Stimulated activated naive CD8-positive, alpha-beta T cell treated with anti-CD3 and anti-CD28 coated beads, Interleukin-15, Interleukin-2, amounts not matched to agents 100 ng/mL and 50 ng/mL, for 24 hours (primary cell): ENCODE results near the gene C2CD2L.

Experiments used
- H3K27ac Mint-ChIP-seq: one replicate; pipeline ENCODE4 v1.8.0; 2021; ENCODE audit warnings: mild to moderate bottlenecking, mixed read lengths
- H3K27me3 Mint-ChIP-seq: one replicate; pipeline ENCODE4 v1.8.0; 2021; ENCODE audit warnings: mixed read lengths
- H3K36me3 Mint-ChIP-seq: one replicate; pipeline ENCODE4 v1.8.0; 2021; ENCODE audit warnings: low read depth, mixed read lengths
- H3K4me1 Mint-ChIP-seq: one replicate; pipeline ENCODE4 v1.8.0; 2021; ENCODE audit warnings: low read depth, mixed read lengths
- H3K4me3 Mint-ChIP-seq: one replicate; pipeline ENCODE4 v1.8.0; 2021; ENCODE audit warnings: mild to moderate bottlenecking, mixed read lengths
- H3K9me3 Mint-ChIP-seq: one replicate; pipeline ENCODE4 v1.8.0; 2021; ENCODE audit warnings: mixed read lengths

C2CD2L gene

DNA sequence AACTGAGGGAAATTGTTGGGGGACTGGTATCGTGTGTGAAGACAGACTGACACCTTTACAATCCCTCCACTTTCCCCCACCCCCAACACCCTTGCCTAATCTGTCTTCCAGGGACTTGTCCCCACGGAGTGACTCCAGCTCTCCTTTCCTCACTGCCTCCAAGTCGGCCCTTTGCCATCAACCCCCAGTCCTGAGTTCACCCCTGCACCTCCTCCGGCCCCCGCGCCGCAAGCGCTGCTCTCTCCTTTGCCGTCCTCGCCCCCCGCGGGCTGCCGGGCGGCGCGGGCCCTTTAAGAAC is 41.5 kb downstream of the C2CD2L start:
- peak overlapping the region; percentile 68 for H3K4me3 Mint-ChIP-seq
- H3K27me3 Mint-ChIP-seq, result peaks cover 46% of the 10 kb centered on the region
- no peak overlapping the region for H3K27ac Mint-ChIP-seq
- no peaks in the 10 kb centered on the region for H3K9me3 Mint-ChIP-seq
- peaks cover 13% of the 10 kb centered on the region for H3K4me1 Mint-ChIP-seq
- no peaks in the 10 kb centered on the region for H3K36me3 Mint-ChIP-seq

DNA sequence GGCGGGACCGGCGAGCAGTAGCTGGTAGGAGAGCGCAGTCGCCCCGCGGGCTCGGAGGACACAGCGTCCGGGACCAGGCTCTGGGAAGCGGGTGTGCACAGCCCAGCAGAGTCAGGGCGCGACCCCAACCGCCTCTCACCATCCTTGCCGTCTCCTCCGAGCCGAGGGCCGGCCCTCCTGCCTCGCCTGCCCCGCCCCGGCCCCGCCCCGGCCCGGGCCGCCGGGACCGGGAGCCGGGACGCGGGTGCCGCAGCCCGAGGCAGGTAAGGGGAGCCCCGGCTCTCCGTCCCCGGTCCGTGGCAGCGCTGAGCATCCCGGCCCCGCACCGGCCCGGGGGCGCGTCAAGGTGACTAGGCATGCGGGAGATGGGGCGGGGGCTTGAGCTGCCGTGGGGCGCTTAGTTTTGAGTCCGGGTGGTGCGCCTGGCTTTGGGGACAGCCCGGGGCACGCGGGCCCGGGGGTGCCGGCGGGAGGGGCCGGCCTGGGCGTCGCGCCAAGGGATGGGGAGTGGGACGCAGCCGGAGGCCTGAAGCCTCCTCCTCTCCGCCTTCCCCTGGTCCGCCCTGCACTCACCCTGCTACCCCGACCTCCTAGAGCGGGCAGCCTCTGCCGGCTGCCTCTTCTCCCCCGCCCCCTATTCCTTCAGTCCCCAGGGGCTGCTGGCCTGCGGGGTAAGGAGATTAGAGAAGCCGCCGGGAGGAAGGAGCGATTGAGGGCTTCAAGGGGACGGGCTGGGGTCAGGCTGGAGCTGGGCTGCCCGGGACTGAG is 42.1 kb downstream of the C2CD2L start, which contains the start of gene ABCG4:
Gene ABCG4 (plus strand): TSS at position 35 of the 768 bp plus-strand sequence. CDS start 914 bp downstream, outside the sequence.
- Mint-ChIP-seq H3K36me3 (no peaks in the 10 kb centered on the region), H3K4me3 (peak within 1 kb of the TSS; percentile 68), H3K9me3 (no peaks in the 10 kb centered on the region), H3K27me3 (peaks cover 45% of the 10 kb centered on the region), H3K4me1 (peaks cover 13% of the 10 kb centered on the region), H3K27ac (no peak within 1 kb of the TSS)

DNA sequence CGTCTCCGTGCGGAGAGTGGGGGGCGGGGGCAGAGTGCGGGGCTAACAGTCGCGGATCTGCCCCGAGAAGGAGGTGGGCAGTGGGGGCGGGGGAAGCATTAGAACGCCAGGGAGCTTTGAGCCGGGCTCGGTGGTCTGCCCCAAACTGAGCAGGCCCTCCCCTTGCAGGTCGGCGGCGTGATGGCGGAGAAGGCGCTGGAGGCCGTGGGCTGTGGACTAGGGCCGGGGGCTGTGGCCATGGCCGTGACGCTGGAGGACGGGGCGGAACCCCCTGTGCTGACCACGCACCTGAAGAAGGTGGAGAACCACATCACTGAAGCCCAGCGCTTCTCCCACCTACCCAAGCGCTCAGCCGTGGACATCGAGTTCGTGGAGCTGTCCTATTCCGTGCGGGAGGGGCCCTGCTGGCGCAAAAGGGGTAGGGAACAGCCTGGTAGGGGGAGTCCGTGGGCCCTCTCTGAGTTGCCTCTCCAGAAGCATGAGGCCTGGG is 42.7 kb downstream of the C2CD2L start:
- Mint-ChIP-seq H3K9me3 (no peaks in the 10 kb centered on the region), H3K4me3 (no peak overlapping the region), H3K36me3 (no peaks in the 10 kb centered on the region), H3K27me3 (peaks cover 45% of the 10 kb centered on the region), H3K4me1 (peaks cover 13% of the 10 kb centered on the region), H3K27ac (no peak overlapping the region)

DNA sequence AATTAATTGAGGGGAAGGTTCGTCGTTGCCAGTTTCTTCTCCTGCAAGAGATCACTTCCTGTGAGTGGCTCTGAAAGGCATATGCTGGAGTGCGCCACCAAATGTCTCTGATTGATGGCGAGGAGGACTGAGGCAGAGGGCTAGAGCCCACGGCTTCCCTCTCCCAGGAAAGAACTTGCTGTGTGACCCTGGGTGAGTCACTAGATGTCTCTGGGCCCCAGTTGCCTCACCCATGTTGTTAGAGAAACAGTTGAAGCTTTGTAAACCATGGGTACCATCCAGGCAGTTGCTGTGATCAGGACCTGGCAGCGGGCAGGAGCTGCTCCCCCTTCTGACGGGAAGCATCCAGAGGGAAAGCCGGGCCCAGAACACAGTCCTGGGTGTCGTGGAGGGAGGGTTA is 44.9 kb downstream of the C2CD2L start:
- Mint-ChIP-seq H3K4me3 (no peak overlapping the region), H3K27ac (no peak overlapping the region), H3K4me1 (peaks cover 13% of the 10 kb centered on the region), H3K36me3 (no peaks in the 10 kb centered on the region), H3K9me3 (no peaks in the 10 kb centered on the region), H3K27me3 (peaks cover 31% of the 10 kb centered on the region)

DNA sequence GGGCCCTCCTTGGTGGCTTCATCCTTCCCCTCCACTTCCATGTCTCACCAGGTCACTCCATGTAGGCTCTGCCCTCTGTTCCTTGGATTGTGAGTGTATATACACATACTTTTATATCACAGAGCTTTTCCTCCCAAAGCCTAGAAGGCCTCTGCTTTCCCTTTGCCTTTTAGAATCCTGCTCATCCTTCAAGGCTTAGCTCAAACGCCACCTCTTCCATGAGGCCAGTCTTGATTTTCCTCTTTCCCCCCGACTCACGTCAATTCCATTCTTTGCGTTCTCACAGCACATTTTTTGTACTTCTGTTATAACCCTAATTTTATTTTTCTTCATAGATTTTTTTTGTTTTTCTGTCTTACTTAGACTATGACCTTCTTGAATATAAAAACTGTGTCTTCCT is 45.5 kb downstream of the C2CD2L start:
- Mint-ChIP-seq H3K27me3 (peaks cover 25% of the 10 kb centered on the region), H3K27ac (no peak overlapping the region), H3K9me3 (no peaks in the 10 kb centered on the region), H3K4me3 (no peak overlapping the region), H3K4me1 (peaks cover 12% of the 10 kb centered on the region), H3K36me3 (no peaks in the 10 kb centered on the region)

DNA sequence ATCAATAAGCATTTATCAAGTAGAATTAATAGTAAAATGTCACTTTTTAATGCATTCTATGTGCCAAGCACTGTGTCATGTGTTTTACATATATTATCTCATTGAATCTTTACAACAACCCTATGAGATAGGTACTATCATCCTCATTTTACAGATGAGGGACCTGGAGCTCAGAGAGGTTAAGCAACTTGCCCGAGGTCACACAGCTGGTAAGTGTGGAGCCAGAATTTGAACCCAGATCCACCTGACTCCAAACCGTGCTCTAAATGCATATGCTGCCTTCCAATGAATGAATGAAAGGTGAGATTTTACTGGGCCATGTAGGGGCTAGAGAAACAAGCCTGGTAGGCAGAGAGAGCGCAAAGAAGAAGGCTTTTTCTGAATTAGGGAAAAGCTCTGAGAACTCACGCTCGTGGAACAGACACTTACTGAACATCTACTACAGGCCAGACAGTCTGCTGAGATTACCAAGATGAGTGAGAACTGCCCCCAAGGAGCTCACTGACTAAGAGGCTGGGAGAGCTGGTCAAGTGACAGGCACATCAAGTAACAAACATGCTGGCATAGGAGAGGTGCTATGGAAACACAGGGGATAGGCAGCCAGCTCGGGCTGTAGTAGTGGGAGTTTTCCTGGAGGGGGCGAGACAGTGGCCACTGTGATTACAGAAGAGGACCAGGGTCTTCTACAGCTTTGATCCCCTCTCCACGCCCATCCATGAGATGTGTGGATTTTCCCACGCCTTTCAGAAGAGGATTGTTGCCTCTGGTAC is 46.1 kb downstream of the C2CD2L start:
- peaks cover 19% of the 10 kb centered on the region for H3K27me3 Mint-ChIP-seq
- no peaks in the 10 kb centered on the region for H3K36me3 Mint-ChIP-seq
- H3K4me3 Mint-ChIP-seq, result no peak overlapping the region
- no peaks in the 10 kb centered on the region for H3K9me3 Mint-ChIP-seq
- H3K27ac Mint-ChIP-seq, result no peak overlapping the region
- H3K4me1 Mint-ChIP-seq, result peaks cover 6% of the 10 kb centered on the region

DNA sequence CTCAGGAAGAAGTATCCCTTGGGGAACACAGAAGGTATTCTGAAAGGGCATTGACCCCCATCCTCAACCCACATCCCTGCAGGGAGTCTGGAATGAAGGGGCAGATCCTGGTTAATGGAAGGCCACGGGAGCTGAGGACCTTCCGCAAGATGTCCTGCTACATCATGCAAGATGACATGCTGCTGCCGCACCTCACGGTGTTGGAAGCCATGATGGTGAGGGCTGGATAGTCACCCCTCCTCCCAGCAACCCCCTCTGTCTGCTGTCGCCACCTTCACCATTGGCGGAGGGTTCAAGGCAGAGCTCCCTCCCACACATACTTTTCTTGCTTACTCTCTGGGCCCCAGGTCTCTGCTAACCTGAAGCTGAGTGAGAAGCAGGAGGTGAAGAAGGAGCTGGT is 47.0 kb downstream of the C2CD2L start:
- peaks cover 13% of the 10 kb centered on the region for H3K27me3 Mint-ChIP-seq
- H3K9me3 Mint-ChIP-seq, result no peaks in the 10 kb centered on the region
- no peaks in the 10 kb centered on the region for H3K4me1 Mint-ChIP-seq
- H3K27ac Mint-ChIP-seq, result no peak overlapping the region
- H3K36me3 Mint-ChIP-seq, result no peaks in the 10 kb centered on the region
- H3K4me3 Mint-ChIP-seq, result no peak overlapping the region

DNA sequence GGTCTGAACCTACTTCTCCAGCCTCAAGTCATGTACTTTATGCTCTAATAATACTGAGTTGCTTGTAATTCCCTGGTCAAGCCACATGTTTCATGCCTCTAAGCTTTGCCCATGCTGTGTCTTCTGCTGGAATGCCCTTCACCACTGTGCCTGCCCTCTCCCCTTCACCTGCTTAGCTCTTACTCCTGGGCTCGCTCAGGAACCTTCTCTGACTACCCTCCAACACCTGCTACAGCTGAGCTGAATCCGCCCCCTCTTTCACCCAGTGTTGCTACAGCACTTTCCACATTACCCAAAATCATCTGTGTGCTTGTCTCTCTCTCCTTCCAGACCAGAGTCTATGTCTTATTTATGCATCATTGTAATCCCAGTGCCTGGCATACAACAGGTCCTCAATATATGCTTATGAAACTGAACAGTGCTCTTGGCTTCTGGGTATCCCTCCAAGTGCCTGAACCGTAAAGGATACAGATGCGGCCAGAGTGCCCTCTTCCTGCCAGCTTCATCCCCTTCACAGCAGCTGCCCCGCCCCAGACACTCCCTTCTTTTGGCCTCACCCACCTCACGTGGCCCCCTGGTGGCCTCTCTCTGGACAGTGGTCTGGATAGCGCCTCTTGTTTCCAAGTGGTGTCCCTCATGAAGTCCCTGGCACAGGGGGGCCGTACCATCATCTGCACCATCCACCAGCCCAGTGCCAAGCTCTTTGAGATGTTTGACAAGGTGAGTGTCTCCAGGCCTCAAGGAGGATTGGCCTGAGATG is 48.8 kb downstream of the C2CD2L start:
- H3K27me3 Mint-ChIP-seq, result peaks cover 5% of the 10 kb centered on the region
- no peak overlapping the region for H3K27ac Mint-ChIP-seq
- no peaks in the 10 kb centered on the region for H3K9me3 Mint-ChIP-seq
- no peaks in the 10 kb centered on the region for H3K4me1 Mint-ChIP-seq
- H3K36me3 Mint-ChIP-seq, result no peaks in the 10 kb centered on the region
- no peak overlapping the region for H3K4me3 Mint-ChIP-seq

DNA sequence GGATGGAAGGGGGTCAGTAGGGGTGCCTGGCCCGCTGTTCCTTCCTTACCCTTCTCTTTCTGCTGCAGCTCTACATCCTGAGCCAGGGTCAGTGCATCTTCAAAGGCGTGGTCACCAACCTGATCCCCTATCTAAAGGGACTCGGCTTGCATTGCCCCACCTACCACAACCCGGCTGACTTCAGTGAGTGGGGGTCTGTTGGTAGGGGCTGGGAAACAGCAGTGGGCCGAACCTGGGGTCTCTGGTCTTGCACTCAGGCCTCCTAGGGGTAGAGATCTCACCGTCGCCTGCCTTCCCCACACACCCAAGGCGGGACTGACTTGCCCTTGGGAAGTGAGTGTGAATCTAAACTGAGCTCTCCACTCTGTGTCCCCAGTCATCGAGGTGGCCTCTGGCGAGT is 49.4 kb downstream of the C2CD2L start:
- no peaks in the 10 kb centered on the region for H3K36me3 Mint-ChIP-seq
- no peaks in the 10 kb centered on the region for H3K27me3 Mint-ChIP-seq
- H3K4me3 Mint-ChIP-seq, result no peak overlapping the region

DNA sequence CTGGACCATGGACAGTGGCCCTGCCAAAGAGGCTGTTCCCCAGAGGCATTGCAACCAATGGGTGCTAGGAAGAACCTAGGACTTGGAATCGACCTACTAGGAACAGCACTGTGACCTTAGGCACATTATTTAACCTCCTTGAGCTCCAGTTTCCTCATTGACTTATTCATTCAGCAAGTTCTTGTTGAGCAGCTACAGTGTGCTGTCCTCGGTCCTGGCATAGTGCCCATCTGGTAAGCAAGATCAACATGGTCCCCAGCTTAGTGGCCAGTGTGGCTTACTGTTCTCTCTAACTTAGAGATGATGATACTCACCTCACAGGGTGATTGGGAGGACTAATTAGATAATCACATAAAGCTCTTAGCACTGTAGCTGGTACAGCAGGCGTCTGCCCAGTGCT is 49.9 kb downstream of the C2CD2L start:
- Mint-ChIP-seq H3K36me3 (no peaks in the 10 kb centered on the region), H3K4me3 (no peak overlapping the region), H3K27ac (no peak overlapping the region), H3K27me3 (no peaks in the 10 kb centered on the region), H3K9me3 (no peaks in the 10 kb centered on the region), H3K4me1 (no peaks in the 10 kb centered on the region)

More for the DNA sequence above, 49.4 kb downstream of the C2CD2L start:
- H3K27ac Mint-ChIP-seq, result no peak overlapping the region
- no peaks in the 10 kb centered on the region for H3K4me1 Mint-ChIP-seq
- no peaks in the 10 kb centered on the region for H3K9me3 Mint-ChIP-seq

DNA sequence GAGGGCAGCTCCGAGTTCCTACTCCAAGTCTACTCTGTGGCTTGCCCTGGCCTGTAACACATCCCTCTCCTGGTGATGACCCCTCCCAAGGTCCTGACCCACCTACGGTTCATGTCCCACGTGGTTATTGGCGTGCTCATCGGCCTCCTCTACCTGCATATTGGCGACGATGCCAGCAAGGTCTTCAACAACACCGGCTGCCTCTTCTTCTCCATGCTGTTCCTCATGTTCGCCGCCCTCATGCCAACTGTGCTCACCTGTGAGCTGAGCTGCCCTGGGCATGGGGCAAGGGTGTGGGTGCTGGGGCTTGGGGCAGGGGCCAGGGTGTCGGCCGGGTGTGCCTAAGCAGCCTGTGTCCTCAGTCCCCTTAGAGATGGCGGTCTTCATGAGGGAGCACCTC is 51.3 kb downstream of the C2CD2L start:
- Mint-ChIP-seq H3K4me1 (no peaks in the 10 kb centered on the region), H3K9me3 (no peaks in the 10 kb centered on the region), H3K36me3 (no peaks in the 10 kb centered on the region), H3K4me3 (no peak overlapping the region), H3K27ac (no peak overlapping the region), H3K27me3 (no peaks in the 10 kb centered on the region)

DNA sequence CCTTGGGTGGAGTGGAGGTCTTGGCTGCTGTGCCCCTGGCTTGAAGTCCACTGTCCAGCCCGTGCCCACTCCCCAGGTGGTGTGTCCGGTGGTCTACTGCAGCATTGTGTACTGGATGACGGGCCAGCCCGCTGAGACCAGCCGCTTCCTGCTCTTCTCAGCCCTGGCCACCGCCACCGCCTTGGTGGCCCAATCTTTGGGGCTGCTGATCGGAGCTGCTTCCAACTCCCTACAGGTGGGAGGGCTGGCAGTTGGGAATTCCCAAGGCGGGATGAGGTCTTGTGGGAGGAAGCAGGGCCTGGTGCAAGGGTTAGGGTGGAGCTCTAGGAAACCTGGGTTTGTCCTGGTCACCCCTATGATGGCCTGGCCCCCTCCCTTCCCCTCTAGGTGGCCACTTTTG is 53.0 kb downstream of the C2CD2L start:
- no peaks in the 10 kb centered on the region for H3K27me3 Mint-ChIP-seq
- H3K4me3 Mint-ChIP-seq, result no peak overlapping the region
- H3K36me3 Mint-ChIP-seq, result no peaks in the 10 kb centered on the region
- no peak overlapping the region for H3K27ac Mint-ChIP-seq
- H3K9me3 Mint-ChIP-seq, result no peaks in the 10 kb centered on the region
- H3K4me1 Mint-ChIP-seq, result no peaks in the 10 kb centered on the region

DNA sequence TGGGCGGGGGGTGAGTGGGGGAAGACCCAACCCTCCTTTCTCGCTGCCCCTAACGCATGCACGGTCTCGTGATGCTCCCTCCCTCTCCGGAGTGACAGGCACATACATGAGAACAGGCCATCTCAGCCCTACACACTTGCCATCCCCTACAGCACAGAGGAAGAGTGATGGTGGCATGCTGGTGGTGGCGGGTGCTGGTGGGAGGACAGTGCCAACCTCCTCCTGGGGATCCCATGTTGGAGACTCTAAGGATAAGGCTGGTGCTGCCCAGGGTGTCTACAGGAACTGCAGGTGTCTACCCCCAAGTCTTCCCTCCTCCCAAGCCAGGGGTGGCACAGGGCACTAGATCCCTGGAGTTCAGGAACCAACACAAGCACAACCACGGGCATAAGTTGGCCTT is 54.7 kb downstream of the C2CD2L start:
- no peaks in the 10 kb centered on the region for H3K27me3 Mint-ChIP-seq
- H3K27ac Mint-ChIP-seq, result no peak overlapping the region
- H3K9me3 Mint-ChIP-seq, result no peaks in the 10 kb centered on the region
- no peaks in the 10 kb centered on the region for H3K36me3 Mint-ChIP-seq
- no peak overlapping the region for H3K4me3 Mint-ChIP-seq
- no peaks in the 10 kb centered on the region for H3K4me1 Mint-ChIP-seq

DNA sequence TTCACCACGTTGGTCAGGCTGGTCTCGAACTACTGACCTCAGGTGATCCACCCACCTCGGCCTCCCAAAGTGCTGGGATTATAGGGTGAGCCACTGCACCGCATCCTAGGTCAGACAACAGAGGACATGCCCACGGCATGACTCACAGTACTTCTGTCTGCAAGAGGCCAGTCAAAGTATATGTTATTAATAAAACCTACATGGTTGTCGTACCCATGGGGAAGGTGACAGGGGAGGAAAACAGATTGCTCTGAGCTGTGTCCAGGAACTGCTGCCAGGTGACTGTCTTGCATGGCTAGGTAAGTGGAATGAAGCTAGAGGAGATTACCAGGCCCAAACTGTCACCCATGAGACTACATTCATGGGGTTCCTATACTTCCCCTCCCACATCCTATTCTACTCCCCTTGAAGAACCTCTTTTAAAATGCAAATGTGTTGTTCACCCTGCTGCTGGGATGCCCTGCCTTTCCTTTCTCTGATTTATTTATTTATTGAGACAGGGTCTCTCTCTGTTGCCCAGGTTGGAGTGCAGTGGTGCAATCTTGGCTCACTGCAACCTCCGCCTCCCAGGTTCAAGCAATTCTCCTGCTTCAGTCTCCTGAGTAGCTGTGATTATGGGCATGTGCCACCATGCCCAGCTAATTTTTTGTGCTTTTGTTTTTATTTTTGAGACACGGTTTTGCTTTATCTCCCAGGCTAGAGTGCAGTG is 59.4 kb downstream of the C2CD2L start:
- no peaks in the 10 kb centered on the region for H3K9me3 Mint-ChIP-seq
- no peaks in the 10 kb centered on the region for H3K36me3 Mint-ChIP-seq
- no peak overlapping the region for H3K4me3 Mint-ChIP-seq
- H3K4me1 Mint-ChIP-seq, result peaks cover 5% of the 10 kb centered on the region
- no peaks in the 10 kb centered on the region for H3K27me3 Mint-ChIP-seq
- no peak overlapping the region for H3K27ac Mint-ChIP-seq
